ENCODE data around the gene SPTBN5.

GRCh38 chr15:41857316-41857715 is 36.5 kb downstream of the SPTBN5 start:
- TF ChIP-seq CTCF (IDR thresholded peaks at IDR 0.05; ENCODE audit: low read length) (no peak), EZH2phosphoT487 (IDR thresholded peaks at IDR 0.05; ENCODE audit: low read length) (no peak)

All from MM.1S (cell line).